Body of pancreas (tissue), 4 donors: ENCODE results near the gene NAV1.

Experiments used
- CTCF ChIP-seq, 7 experiments: fragments of 450-650 bp in 4 of 7; fragments of 200-600 bp in 3 of 7; sonication (generic) in 3 of 7; IDR thresholded peaks; one replicate each; pipeline ENCODE4 v1.5.1; 2016 to 2019; ENCODE audit warnings: antibody characterized with exemption in 7 of 7
- POLR2A ChIP-seq, 3 donors: fragments of 450-650 bp; IDR thresholded peaks; one replicate each; pipeline ENCODE4 v1.6.1; 2016; ENCODE audit warnings: antibody characterized with exemption in 3 of 3, mild to moderate bottlenecking in 2 of 3

DNA sequence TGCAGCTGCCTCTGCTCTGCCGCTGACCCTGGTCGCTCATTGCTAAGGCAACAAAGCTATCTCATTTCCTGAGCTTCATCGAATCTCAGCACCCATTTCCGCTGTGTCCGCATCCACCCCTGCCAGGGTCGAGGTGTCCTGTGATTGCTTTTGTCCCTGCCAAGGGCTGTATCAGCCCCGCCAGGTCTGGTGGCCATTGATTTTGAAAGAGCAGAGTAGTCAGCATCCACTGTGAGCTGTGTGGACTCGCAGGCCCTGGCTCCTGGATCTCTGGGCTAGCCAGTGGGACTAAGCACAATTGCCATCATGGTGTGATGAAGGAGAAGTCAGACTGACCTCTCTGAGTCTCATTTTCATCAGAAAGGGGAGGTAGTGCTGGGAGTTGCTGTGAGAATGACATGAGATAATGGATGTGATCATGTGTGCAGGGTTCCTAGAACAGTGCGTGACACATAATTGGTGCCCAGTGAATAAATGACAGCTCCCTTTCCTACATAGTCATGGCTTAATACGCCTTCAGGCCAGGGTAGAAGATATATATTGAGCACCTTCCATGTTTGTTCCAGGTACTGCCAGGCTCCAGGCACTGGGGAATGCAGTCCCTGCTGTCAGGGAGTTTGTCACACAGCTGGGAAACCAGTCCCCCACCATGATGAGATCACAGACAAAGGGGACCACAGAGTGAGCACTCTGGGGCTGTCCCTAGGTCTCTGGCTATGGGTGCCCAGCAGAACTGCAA is 32.1 kb downstream of the NAV1 start:
- TF ChIP-seq POLR2A (IDR thresholded peaks at IDR 0.05) (no peak), CTCF (IDR thresholded peaks at IDR 0.05) (no peak)
